Osteoblast (primary cell): ENCODE measurements around the gene ITSN2. TPM values are rescaled to one million over a fixed set of nuclear protein-coding genes. Genes with fewer than 3 reads are reported as not detected.

Source experiments
- DNase-seq: peaks from one replicate; pipeline ENCODE4 v3.0.0; 2011; ENCODE audit warnings: low spot score, mixed read lengths; ENCODE audit not compliant: insufficient read length; ENCODE audit errors: missing footprints
- H2AFZ ChIP-seq: 2 replicates; pipeline ENCODE4 v1.6.0; 2011; ENCODE audit warnings: mild to moderate bottlenecking, low read length
- H3K27ac ChIP-seq: 2 replicates; pipeline ENCODE4 v1.5.1; 2011; ENCODE audit warnings: mild to moderate bottlenecking, low read depth, low read length, moderate library complexity
- H3K27me3 ChIP-seq: 2 replicates; pipeline ENCODE4 v1.6.0; 2012; ENCODE audit warnings: mild to moderate bottlenecking, control low read depth, inconsistent platforms, low read length, moderate library complexity; ENCODE audit not compliant: insufficient read depth
- H3K36me3 ChIP-seq: 2 replicates; pipeline ENCODE4 v1.5.1; 2011; ENCODE audit warnings: mild to moderate bottlenecking, low read length, control low read depth, moderate library complexity; ENCODE audit not compliant: insufficient read depth
- H3K4me1 ChIP-seq: 2 replicates; pipeline ENCODE4 v1.5.1; 2011; ENCODE audit warnings: mild to moderate bottlenecking, low read length, control low read depth, moderate library complexity; ENCODE audit not compliant: insufficient read depth
- H3K4me2 ChIP-seq: 2 replicates; pipeline ENCODE4 v1.6.0; 2011; ENCODE audit warnings: mild to moderate bottlenecking, low read length; ENCODE audit not compliant: insufficient read depth
- H3K4me3 ChIP-seq: fragments of 200-600 bp; sonication (generic); 3 replicates; pipeline ENCODE4 v1.5.1; 2012; ENCODE audit warnings: mild to moderate bottlenecking, low read length, inconsistent platforms; ENCODE audit not compliant: insufficient read depth
- H3K79me2 ChIP-seq: 2 replicates; pipeline ENCODE4 v1.6.0; 2012; ENCODE audit warnings: mild to moderate bottlenecking, low read length, control low read depth, inconsistent platforms; ENCODE audit not compliant: insufficient read depth
- H3K9me3 ChIP-seq: 2 replicates; pipeline ENCODE4 v1.5.1; 2011; ENCODE audit warnings: low read depth, low read length, control low read depth
- H4K20me1 ChIP-seq: 2 replicates; pipeline ENCODE4 v1.6.0; 2012; ENCODE audit warnings: mild to moderate bottlenecking, low read length, control low read depth; ENCODE audit not compliant: insufficient read depth
- total RNA-seq: library from RNA; depleted of rRNA; stranded (reverse); fragments of >200 nt; gene quantifications from 2 replicates; pipeline ENCODE4 v1.2.3, GENCODE V29; 2012
- TF ChIP-seq, protein P1 (sequence below): IDR thresholded peaks from 2 replicates; pipeline ENCODE4 v1.5.1; 2011; ENCODE audit warnings: mild to moderate bottlenecking, low read depth, low read length, moderate library complexity; ENCODE audit errors: extremely low read depth

ITSN2 gene
- total RNA-seq, 1 donor = 33.7 TPM

DNA sequence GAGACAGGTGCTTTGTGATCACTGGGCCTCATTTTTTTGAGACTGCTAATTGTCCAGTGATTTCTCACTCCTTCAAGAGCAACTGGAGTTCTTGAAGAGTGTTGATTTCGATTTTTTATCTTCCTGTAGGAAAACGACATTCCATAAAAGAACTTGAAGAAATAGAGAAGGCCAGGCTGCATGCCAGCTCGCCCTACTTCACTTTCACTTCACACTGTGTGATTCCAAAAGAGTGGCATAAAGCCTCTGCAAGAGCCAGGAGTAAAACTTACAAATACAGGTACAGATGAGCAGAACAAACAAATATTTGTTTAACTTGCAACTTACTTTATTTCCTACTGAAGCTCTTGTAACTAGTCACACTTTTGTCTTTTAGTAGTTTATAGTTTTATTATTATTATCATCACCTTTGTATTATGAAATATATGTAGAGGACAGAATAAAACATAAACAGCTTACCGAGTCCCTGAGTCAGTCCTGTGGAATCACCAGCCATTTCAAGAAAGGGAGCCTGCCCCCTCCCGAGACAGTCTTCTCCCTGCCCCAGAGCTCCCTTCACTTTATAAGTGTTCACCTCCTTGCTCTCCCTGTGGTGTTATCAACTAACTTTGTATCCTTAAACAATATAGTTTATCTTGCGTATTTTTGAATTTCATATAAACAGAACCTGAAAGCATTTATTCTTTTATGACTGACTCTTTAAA lies 176.8 kb downstream of the ITSN2 start:
- Histone ChIP-seq H3K9me3 (no peaks in the 10 kb centered on the region), H3K27ac (no peak overlapping the region), H3K79me2 (no peaks in the 10 kb centered on the region), H2AFZ (no peak overlapping the region), H3K27me3 (no peaks in the 10 kb centered on the region), H3K4me2 (no peak overlapping the region), H3K36me3 (no peaks in the 10 kb centered on the region), H3K4me1 (no peaks in the 10 kb centered on the region), H4K20me1 (no peaks in the 10 kb centered on the region), H3K4me3 (no peak overlapping the region)
- TF ChIP-seq, protein P1, sequence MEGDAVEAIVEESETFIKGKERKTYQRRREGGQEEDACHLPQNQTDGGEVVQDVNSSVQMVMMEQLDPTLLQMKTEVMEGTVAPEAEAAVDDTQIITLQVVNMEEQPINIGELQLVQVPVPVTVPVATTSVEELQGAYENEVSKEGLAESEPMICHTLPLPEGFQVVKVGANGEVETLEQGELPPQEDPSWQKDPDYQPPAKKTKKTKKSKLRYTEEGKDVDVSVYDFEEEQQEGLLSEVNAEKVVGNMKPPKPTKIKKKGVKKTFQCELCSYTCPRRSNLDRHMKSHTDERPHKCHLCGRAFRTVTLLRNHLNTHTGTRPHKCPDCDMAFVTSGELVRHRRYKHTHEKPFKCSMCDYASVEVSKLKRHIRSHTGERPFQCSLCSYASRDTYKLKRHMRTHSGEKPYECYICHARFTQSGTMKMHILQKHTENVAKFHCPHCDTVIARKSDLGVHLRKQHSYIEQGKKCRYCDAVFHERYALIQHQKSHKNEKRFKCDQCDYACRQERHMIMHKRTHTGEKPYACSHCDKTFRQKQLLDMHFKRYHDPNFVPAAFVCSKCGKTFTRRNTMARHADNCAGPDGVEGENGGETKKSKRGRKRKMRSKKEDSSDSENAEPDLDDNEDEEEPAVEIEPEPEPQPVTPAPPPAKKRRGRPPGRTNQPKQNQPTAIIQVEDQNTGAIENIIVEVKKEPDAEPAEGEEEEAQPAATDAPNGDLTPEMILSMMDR = no peak
- peak; percentile 45 for DNase-seq

DNA sequence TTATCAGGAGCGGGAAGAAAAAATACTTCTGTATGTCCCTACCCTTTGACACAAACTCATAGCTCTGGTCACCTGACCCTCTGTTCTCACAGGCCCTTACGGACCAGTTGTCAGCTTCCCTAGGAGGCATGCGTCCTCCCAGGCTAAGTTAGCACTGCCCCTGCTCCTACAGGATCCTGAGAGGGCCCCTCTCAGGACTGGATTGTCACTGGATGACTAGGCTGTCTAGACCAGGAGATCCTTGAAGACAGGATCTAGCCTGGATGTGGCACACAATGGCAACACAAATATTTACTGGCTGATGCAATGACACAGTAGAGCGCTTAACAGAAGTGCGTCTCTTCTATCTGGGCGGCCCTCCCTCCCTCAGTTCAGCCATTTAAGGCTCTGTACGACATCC lies 177.8 kb downstream of the ITSN2 start:
- no peak for DNase-seq
- Histone ChIP-seq H3K27ac (no peak overlapping the region), H3K9me3 (no peaks in the 10 kb centered on the region), H3K4me3 (no peak overlapping the region), H3K4me2 (no peak overlapping the region), H3K27me3 (no peaks in the 10 kb centered on the region), H3K36me3 (no peaks in the 10 kb centered on the region), H4K20me1 (no peaks in the 10 kb centered on the region), H3K4me1 (no peaks in the 10 kb centered on the region), H2AFZ (no peak overlapping the region), H3K79me2 (no peaks in the 10 kb centered on the region)
- TF ChIP-seq, protein P1 = no peak

DNA sequence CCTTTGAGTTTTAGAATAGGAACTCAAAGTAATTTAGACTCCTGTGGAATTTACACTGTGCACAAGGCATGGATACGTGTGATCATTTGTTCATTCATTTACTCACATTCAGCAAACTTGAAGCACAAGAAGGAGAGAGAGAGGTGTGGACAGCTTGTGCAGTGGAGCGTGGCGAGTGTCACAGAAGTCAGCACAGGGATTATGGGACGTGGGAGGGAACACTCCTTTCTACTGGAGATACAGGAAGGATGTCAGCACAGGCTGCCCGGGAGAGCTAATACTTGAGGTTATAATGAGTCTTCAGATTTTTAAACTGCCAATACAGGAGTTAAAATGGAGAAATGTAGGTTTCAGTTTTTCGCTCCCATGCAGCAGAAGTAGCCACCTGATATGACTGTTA lies 178.5 kb downstream of the ITSN2 start:
- no peak for DNase-seq
- Histone ChIP-seq H3K4me3 (no peak overlapping the region), H3K36me3 (no peaks in the 10 kb centered on the region), H3K79me2 (no peaks in the 10 kb centered on the region), H4K20me1 (no peaks in the 10 kb centered on the region), H3K4me2 (no peak overlapping the region), H3K27ac (no peak overlapping the region), H2AFZ (no peak overlapping the region), H3K9me3 (no peaks in the 10 kb centered on the region), H3K4me1 (no peaks in the 10 kb centered on the region), H3K27me3 (no peaks in the 10 kb centered on the region)
- TF ChIP-seq, protein P1 = no peak

DNA sequence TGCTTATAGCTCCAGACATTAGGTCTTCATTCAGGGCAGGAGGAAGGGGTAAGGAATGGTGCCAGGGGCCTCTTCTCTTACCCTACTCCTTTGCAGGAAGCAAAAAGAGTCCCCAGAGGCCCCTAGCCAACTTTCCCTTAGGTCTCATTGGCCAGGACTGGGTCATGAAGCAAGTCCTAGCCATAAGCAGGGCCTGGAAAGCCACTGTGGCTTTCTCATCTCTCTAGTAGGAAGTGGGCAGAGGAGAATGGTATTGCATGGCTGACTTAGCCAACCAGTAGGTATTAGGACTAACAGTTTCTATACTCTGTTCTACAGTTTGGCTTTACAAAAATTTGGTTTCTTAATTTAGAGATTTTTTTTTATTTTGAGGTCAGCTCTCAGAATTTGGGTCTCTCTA lies 180.7 kb downstream of the ITSN2 start:
- H3K36me3 ChIP-seq = no peaks in the 10 kb centered on the region
- no peaks in the 10 kb centered on the region for H3K79me2 ChIP-seq
- no peaks in the 10 kb centered on the region for H4K20me1 ChIP-seq
- no peaks in the 10 kb centered on the region for H3K9me3 ChIP-seq
- no peaks in the 10 kb centered on the region for H3K27me3 ChIP-seq
- H3K4me2 ChIP-seq = no peak overlapping the region
- H3K4me1 ChIP-seq = no peaks in the 10 kb centered on the region
- H3K27ac ChIP-seq = no peak overlapping the region
- TF ChIP-seq, protein P1 = no peak
- no peak for DNase-seq
- no peak overlapping the region for H2AFZ ChIP-seq
- no peak overlapping the region for H3K4me3 ChIP-seq
